KOPT-K1 (cell line): ENCODE data around the gene EXTL2.
"Not testable (repeated sequence)": the region's sequence is repeated elsewhere in the genome, so short reads cannot be mapped to it uniquely, and the experiment has no call there.

Source experiments
- H3K27ac ChIP-seq: fragments of 200-600 bp; sonication (generic); 2 replicates; pipeline ENCODE4 v1.5.1; 2016; ENCODE audit warnings: antibody characterized with exemption, mild to moderate bottlenecking, low read depth, low read length; ENCODE audit not compliant: poor library complexity, severe bottlenecking
- H3K36me3 ChIP-seq: fragments of 200-600 bp; sonication (generic); 2 replicates; pipeline ENCODE4 v1.5.1; 2017; ENCODE audit warnings: antibody characterized with exemption, mild to moderate bottlenecking, low read length, moderate library complexity; ENCODE audit not compliant: insufficient read depth
- H3K9me3 ChIP-seq: fragments of 200-600 bp; sonication (generic); 2 replicates; pipeline ENCODE4 v1.5.1; 2017; ENCODE audit warnings: antibody characterized with exemption, low read length, mild to moderate bottlenecking; ENCODE audit not compliant: insufficient read depth, poor library complexity, severe bottlenecking

EXTL2 gene

GRCh38 chr1:100852976-100853375 lies 41.7 kb downstream of the EXTL2 start:
- no peaks in the 10 kb centered on the region for H3K9me3 ChIP-seq
- no peaks in the 10 kb centered on the region for H3K36me3 ChIP-seq
- no peak overlapping the region for H3K27ac ChIP-seq

GRCh38 chr1:100851726-100852125 lies 42.9 kb downstream of the EXTL2 start:
- H3K9me3 ChIP-seq: no peaks in the 10 kb centered on the region
- no peaks in the 10 kb centered on the region for H3K36me3 ChIP-seq
- no peak overlapping the region for H3K27ac ChIP-seq

DNA sequence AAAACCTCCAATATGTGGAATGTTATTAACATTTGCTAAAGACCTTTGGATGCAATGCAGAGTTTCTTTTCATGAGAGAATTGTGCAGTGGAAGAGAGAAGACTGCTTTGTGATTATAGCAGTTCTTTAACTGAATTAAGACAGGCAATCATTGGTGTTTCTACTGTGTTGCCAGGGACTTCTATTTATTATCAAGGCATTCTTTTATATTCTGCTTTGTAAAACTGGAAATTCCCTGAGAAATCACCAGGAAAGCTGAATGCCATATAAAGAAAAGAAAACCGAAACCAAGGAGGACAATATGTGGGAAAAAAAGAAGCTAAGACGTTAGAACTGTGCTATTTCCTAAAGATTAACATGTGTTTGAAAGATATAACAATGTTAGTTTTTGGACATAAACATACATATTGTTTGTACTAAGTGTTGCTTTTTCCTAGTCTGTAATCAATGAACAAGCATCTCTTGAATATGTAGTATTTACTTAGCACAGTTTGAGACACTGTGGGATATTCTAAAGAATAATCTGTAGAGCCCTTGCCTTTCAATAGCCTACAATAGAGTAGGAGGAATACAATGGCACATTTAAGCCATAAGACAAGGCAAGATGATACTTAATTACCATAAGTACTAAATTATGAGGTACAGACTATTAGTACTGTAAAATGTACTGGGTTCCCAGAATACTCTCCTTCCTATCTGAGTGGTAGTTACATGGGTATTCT lies 47.1 kb downstream of the EXTL2 start:
- H3K9me3 ChIP-seq: no peaks in the 10 kb centered on the region
- H3K27ac ChIP-seq: no peak overlapping the region
- H3K36me3 ChIP-seq: no peaks in the 10 kb centered on the region

DNA sequence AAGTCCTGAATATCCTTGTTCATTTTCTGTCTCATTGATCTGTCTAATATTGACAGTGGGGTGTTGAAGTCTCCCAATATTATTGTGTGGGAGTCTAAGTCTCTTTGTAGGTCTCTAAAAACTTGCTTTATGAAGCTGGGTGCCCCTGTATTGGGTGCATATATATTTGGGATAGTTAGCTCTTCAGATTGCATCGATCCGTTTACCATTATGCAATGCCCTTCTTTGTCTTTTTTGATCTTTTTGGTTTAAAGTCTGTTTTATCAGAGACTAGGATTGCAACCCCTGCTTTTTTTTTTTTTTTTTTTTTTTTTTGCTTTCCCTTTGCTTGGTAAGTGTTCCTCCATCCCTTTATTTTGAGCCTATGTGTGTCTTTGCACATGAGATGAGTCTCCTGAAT lies 51.5 kb downstream of the EXTL2 start:
- H3K27ac ChIP-seq, H3K36me3 ChIP-seq, H3K9me3 ChIP-seq: not testable (repeated sequence)

- H3K27ac ChIP-seq: no peak overlapping the region
- H3K36me3 ChIP-seq: no peaks in the 10 kb centered on the region
- peaks cover 5% of the 10 kb centered on the region for H3K9me3 ChIP-seq
These were observed 58.5 kb downstream of the EXTL2 start for GRCh38 chr1:100835866-100836842.

GRCh38 chr1:100834777-100835660 lies 59.6 kb downstream of the EXTL2 start:
- Histone ChIP-seq H3K27ac (no peak overlapping the region), H3K36me3 (no peaks in the 10 kb centered on the region), H3K9me3 (no peaks in the 10 kb centered on the region)

DNA sequence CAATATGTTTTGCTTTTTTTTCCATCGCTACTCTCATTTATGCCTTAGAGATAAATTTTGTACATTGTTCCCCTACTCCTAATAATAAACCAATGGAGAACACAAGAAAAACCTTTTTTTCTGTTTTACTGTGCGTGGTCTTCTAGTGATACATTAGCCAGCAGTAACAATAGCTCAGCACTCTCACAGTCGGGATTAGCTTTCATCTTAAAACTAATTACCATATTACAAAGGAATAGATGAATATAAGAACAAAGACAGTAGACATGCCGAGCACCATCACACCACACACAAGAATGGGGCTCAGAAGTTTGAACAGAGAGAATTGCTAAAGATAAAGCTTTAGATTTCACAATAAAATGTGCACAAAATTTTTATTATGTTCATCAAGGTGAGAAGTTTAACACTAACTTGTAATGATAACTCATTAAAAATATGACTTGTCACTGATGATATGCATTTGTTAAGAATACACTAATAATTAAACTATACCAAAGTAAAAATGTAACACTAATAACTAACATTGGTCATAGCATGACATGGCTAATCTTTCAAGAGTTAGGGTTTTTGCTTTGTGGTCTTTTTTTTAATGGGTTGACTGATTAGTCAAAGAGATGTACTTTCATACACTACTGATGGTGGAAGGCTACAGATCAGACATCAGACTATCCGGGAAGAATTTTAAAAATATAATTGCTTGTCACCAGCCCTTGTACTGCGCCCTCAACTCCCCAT lies 61.8 kb downstream of the EXTL2 start:
- no peaks in the 10 kb centered on the region for H3K9me3 ChIP-seq
- no peak overlapping the region for H3K27ac ChIP-seq
- no peaks in the 10 kb centered on the region for H3K36me3 ChIP-seq

DNA sequence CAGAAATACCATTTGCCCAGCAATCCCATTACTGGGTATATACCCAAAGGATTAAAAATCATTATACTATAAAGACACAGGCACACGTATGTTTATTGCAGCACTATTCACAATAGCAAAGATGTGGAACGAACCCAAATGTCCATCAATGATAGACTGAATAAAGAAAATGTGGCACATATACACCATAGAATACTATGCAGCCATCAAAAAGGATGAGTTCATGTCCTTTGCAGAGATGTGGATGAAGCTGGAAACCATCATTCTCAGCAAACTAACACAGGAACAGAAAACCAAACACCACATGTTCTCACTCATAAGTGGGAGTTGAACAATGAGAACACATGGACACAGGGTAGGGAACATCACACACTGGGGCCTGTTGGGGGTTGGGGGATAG lies 69.0 kb downstream of the EXTL2 start:
- H3K36me3 ChIP-seq, H3K27ac ChIP-seq: not testable (repeated sequence)
- H3K9me3 ChIP-seq: peaks cover 12% of the 10 kb centered on the region
